ENCODE measurements around the gene GPSM1.

- no peak for TF ChIP-seq EZH2 (IDR thresholded peaks at IDR 0.05; ENCODE audit: insufficient read depth, low read length)
- TF ChIP-seq CTCF (IDR thresholded peaks at IDR 0.05; ENCODE audit: insufficient read depth, low read depth, low read length): no peak
Observed at GRCh38 chr9:136302527-136302926, 24.8 kb upstream of the GPSM1 start.
